D721Med (cell line): ENCODE measurements around the gene KREMEN2.

Experiments used
- DNase-seq: peaks from one replicate; pipeline ENCODE4 v3.0.0; 2011; ENCODE audit warnings: low spot score; ENCODE audit not compliant: insufficient read length
- FAIRE-seq: peaks from 2 replicates; lab custom pipeline; 2011; peaks lifted over from hg19 to GRCh38; lab: Jason Lieb, UNC
- CTCF ChIP-seq: IDR thresholded peaks from 2 replicates; pipeline ENCODE4 v1.5.1; 2012; ENCODE audit warnings: mild to moderate bottlenecking, control low read depth; ENCODE audit not compliant: insufficient read depth; ENCODE audit errors: missing control alignments

KREMEN2 gene

GRCh38 chr16:3013491-3013951 lies 49.4 kb downstream of the KREMEN2 start:
- DNase-seq = no peak
- FAIRE-seq = no peak
- no peak for TF ChIP-seq CTCF

DNA sequence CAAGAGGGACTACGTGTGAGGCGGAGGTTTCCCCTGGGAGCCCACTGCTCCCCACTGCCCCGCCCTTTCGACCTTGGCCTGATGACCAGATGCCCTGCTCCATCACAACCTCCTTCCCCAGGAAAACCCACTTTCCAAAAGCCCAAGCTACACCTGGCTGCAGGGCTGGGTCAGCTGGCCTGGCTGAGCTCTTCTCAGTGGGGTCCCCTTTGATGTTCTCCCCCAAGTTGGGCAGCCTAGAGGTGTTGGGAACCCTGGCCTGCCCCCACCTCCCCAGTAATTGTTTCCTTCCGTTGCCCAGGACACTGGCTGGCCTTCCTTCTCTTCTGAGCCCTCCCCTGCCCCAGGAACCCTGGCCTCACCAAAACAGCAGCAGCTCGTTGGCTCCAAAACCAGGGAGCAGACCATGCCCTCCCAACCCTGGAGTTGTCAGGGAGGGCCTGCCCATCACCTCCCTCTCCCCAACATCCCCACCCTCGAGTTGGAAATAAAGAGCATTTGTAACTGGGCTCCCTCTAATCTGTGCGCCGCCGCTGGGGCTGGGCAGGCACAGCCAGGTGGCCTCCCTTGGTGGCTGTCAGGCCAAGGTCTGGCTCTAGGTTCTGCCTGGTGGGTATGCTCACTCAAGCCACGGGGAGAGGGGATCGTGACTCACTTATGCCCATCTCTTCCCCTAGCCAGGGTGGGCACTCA lies 50.1 kb downstream of the KREMEN2 start:
- TF ChIP-seq CTCF = no peak
- no peak for FAIRE-seq
- DNase-seq = no peak

DNA sequence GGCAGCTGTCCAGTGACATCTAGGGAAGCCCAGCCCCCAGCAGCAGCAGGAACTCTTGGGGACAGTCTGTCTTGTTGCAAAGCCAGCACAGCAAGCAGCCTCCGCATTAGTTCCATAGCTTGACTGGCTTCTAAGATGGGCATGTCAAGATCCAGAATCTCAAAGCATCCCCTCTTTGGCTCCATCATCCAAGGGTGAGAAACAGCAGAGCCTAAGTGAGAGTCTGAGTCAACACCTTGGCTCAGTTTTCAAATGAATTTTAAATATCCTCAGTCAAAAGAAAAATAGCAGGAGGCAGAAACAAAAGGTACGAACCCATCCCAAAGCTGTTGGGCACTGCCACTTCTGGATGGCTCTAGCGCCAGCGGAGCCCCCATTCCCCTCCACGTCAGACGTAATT lies 50.9 kb downstream of the KREMEN2 start:
- no peak for DNase-seq
- TF ChIP-seq CTCF = no peak
- no peak for FAIRE-seq

GRCh38 chr16:3015865-3016521 lies 51.9 kb downstream of the KREMEN2 start:
- no peak for DNase-seq
- no peak for FAIRE-seq
- TF ChIP-seq CTCF = no peak

- FAIRE-seq (no peak), DNase-seq (no peak)
- TF ChIP-seq CTCF = no peak
Observed at GRCh38 chr16:3017344-3017743, 53.3 kb downstream of the KREMEN2 start.
